Sigmoid colon (tissue), 3 donors: ENCODE results near the gene SLC9A5.

Source experiments
- CTCF ChIP-seq, 4 experiments: fragments of 450-650 bp in 3 of 4; fragments of 200-600 bp in 1 of 4; IDR thresholded peaks; one replicate each; pipeline ENCODE4 v1.5.1; 2016 to 2019; ENCODE audit warnings: antibody characterized with exemption in 4 of 4, mild to moderate bottlenecking in 3 of 4, moderate library complexity in 2 of 4
- POLR2A ChIP-seq, 2 donors: fragments of 450-650 bp; IDR thresholded peaks; one replicate each; pipeline ENCODE4 v1.6.1; 2016; ENCODE audit warnings: antibody characterized with exemption in 2 of 2, mild to moderate bottlenecking in 2 of 2, moderate library complexity in 2 of 2

DNA sequence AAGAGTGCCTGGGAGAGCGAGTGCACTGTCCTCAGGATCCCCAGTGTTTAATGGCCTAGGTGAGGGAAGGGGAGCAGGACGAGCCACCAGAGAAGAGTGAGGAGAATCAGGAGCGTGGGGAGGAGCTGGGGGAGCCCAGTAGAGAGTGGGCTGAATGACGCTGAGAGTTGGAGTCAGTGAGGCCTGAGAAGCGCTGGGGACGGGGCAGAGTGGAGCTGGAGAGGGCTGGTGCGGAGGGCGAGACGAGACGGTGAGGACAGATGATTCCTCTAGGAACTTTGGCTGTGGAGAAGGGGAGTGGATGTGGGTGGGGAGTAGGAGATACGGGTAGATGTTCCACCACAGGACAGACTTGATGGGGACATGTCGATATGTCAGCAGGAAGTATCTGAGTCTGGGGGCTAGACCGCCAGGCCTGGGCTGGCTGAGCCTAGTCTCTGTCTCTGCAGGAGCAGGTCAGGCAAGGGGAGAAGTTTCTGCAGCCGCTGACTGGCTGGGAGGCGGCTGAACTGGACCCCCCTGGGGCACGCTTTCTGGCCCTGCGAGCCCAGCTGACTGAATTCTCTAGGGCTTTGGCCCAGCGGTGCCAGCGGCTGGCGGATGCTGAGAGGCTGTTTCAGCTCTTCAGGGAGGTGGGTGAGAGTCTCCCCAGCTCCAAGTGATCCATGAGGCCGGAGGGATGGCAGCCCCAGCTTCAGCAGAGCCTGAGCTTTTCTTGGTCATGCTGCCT is 35.2 kb downstream of the SLC9A5 start:
- TF ChIP-seq CTCF (IDR thresholded peaks at IDR 0.05), result no peak
- TF ChIP-seq POLR2A (IDR thresholded peaks at IDR 0.05), result no peak
